ENCODE results near the gene ZNF521.

ZNF521 gene

DNA sequence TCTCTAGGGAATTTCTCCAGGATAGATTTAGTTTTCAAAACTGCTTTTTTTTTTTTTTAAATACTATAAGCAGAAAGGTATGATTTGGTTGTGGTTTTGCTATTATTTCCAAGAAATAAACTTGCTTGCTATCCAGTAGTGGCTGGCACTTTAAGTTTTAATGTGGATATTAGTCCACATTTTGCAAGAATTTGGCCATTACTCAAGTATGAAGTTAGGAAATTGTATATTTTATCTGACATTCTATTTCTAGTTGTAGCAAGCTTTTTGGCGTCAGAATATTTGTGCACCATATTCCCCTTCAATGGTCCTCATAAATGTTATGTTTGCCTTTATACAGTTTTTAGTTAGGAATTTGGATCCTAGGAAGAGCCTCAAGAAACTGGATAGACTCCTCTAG lies 226.3 kb downstream of the ZNF521 start:
- no peak for DNase-seq (ENCODE audit: low read depth)

DNA sequence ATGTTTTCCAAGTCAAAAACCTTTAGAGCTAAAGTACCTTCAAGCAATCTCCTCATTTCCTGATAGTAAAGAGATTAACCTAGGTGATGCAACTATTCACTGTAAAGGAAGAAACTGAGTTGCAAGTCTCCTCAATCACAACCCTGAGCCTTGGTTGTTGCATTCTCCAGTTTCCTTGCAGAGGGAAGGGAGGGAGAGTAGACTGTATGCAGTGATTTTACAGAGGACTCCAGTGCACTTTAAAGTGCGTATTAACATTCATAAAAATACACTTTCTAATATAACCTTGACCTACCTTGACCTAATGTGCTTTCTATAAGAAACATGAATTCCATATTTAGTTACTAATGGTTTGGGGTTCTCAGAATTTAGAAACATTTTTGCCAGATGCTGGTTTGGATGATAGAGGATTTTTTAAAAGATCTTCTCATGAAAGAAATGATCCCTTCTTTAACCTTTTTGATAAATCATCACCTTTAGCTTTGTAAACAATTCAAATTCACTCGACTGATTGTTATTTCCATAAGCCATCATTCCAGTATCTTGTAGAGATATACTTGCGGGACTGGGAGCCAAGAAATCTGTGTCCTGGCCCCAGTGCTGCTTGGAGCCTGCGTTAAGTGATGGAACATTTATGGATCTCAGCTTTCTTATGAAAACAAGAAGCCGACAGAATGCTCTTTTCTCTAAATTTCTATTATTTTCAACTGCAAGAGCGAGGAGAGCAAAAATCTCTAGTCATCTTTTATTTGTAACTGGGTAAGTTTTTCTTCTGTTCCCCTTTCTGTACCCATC lies 228.3 kb downstream of the ZNF521 start:
- DNase-seq (ENCODE audit: low read depth), result no peak

DNA sequence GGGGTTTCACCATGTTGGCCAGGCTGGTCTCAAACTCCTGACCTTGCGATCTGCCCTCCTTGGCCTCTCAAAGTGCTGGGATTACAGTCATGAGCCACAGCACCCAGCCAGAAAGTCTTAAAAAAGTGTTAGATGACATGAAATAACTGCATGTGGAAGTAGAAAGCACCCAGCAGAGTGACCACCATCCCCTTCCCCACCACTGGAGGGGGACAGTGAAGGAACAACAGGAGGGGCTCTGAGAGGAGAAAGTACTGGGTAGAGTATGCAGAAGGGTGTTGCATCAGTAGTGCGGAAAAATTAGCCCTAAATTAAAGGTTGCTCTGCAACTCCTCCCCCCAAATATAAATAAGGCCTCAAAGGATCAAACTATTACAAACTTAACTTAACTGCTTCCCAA lies 230.5 kb downstream of the ZNF521 start:
- no peak for DNase-seq (ENCODE audit: low read depth)

DNA sequence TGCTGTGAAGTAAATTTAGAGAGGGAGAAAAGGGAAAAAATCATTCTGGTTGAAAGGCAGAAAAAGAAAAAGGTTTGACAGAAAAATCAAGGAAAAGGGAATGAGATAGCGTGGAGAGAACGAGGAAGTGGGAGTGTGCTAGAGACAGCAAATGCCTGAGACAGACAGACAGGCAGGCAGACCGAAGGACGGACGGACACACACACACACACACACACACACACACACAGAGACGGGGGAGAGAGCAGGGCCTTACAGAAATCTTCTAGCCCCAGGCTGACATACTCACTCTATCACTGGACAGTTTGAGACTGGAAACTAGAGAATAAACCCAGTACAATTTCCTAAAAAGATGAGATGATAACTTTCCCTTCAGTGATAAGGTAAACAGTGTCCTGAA lies 238.4 kb downstream of the ZNF521 start:
- DNase-seq (ENCODE audit: low read depth), result no peak

DNA sequence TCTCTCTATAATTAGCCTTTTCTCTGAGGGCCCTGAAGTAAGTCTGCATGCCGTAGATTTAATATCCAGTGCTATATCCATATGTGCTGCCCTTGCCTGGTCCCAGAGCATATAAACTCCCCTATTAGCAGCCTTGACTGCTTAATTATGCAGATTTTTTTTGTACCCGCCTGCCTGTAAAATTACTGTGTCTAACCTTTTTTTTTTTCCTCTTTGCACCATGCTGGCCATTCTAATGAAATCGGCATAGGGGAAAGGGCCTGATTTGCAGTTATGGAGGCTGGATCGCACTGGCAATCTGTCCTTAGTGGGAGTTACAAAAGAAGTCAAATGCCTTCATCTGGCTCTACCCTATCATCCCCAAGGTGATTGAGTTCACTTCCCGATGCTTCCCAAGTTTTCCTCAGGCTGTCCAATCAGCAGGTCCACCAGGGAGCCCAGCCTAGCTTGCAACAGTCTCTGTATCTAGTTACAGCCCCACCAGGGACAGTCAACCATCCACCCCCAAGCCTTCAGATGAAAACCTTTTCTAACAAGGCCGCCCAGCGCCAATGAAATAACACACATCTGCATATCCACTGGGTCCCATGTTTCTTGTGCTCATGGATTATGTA lies 239.0 kb downstream of the ZNF521 start:
- no peak for DNase-seq (ENCODE audit: low read depth)

DNA sequence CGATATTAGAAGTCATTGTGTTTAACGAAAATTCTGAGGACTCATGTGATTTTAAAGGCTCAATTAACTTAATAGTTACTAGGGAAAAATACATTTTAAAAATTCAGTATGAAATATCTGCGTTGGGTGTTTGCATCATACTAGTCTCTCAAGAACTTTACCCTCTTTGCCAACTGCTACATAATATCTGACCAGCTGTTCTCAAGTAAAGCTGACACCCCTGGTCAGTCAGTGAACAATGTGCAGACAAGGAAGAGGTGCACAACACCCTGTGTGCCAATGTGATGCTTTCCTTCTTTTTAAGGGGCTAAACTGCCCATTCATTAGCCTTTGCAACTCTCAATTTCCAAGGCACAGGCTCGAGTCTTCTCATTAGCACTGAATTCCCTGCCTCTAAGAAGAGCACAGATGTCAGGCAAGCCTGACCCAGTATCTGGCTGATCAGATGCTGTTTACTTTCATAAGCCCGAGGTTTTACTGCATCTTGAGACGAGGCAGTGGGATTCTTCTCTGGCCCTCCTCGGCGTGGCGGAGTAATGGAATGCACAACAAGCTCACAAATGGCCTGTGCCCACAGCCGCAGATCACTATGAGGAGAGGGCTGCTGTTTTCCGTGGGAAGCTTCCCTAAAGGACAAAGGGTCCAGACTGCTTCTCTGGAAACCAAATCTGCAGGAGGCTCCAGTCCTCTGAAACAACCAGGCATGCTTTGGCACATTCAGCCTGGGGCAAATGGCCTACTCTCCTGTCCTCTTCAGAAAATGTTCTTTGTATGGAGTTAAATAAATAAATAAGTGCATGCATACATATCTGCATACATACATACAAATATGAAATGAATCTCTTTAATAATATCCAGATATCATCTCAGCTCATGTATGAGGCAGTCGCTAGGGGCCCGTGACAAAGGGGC lies 240.3 kb downstream of the ZNF521 start:
- DNase-seq (ENCODE audit: low read depth), result no peak

DNA sequence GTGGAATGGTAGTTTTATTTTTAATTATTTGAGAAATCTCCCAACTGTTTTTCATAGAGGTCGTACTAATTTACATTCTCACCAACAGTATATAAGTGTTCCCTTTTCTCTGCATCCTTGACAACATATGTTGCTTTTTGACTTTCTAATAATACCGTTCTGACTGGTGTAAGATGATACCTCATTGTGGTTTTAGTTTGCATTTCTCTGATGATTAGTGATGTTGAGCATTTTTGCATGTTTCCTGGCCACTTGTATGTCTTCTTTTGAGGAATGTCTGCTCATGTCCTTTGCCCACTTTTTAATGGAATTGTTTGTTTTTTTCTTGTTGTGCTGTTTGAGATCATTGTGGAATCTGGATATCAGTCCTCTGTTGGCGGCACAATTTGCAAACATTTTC lies 242.5 kb downstream of the ZNF521 start:
- no peak for DNase-seq (ENCODE audit: low read depth)

DNA sequence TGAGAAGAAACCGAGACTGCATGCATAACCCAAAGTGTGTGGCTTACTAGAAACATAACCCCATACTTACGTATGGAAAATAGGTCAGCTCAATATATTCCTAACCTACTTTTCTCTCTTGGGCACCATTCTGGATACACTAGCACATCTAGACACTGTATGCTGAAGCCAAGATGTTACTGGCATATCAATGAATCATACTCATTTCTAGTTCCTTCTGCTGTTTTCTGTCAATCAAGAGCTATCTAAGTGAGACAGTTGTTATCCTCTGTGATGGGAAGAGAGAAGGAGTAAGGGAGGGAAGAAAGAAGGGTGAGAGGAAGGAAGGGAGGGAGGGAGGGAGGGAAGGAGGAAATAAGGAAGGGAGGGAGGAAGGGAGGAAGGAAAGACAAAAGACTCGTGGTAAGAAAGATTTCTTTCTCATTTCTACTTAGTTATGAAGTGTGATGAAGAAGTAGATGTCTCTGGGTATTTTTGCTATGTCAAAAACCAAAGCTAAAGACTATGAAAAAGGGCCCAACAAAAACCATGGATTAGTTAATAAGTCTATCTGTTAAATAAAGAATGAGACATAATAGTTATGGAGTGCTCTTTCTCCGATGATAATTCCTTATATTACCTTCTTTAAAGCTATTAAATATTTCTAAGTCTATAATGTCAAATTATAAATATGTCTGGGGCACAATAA lies 248.4 kb downstream of the ZNF521 start:
- DNase-seq (ENCODE audit: low read depth), result no peak

DNA sequence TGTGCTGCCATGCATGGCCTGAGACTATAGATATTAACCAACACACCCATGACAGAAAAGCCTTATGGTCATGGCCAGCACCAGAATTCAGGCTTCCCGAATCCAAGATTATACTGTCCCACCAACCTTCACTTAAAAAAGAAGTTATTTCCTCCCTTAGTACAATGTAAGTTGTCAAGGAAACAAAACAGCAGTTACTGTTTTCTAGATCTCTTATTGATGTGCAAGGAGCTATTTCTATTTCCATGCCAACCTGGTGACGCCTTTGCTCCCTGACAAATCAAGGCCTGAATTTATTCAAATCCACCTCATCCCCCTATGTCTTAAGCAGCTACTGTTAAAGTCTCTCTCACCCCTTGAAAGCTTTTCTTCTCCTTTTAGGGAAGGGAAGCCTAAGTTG lies 249.3 kb downstream of the ZNF521 start:
- no peak for DNase-seq (ENCODE audit: low read depth)

DNA sequence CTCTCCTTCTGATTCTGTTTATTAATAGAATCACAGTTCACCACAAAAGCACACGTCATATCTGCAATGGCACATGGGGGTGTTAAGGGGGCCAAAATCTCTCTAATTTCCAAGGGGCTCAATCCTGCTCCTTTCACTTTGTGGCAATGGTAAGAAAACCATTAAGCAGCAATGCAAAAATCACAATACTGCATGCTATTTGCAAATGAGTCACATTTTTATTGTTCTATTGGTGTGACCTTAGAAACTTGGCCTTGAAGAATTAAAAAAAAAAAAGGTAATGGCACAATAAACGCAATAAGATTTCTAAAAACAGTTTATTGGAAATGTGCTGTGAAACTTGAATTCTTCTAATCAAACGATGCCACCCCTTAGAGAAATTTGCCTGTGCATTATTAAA lies 251.5 kb downstream of the ZNF521 start:
- no peak for DNase-seq (ENCODE audit: low read depth)

DNA sequence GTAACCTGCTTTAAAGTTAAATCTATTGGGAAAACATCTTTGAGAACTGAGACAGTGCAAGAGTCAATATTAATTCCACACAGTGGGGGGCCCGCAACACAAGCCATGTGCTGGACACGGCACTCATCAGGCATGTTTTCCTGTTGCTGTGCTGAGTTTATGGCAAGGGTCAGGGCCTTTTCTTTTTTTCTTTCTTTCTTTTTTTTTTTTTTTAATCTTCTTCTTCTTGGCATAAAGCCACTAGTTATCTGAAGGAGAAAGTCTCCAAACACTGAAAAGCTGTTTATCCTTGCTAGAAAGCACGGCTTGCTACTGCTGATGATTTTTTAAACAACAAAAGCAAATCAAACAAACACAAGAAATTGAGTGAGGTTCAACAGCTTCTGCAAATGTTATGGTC lies 252.1 kb downstream of the ZNF521 start:
- DNase-seq (ENCODE audit: low read depth), result no peak

DNA sequence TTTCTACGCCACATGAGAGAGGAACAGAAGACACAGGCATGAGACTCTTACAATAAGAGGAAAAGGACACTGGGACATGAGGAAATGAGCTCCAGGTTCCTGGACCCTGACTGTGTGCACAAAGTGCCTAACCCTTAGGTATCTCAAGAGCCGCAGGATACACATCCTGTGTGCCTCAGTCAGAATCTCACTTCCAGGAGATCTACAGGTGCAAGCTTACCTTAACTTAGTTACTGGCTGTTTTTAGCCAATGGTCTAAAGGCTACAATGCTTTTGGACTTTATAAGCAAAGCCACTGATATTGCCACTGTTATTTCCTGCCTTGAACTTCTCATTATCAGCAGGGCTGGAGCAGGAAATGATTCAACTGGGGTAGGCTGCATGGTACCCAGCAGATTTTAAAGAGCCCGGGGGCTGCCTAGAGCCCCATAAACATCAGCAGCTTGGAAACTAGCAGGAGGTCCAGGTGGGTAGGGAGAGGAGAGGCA lies 254.4 kb downstream of the ZNF521 start:
- no peak for DNase-seq (ENCODE audit: low read depth)

DNA sequence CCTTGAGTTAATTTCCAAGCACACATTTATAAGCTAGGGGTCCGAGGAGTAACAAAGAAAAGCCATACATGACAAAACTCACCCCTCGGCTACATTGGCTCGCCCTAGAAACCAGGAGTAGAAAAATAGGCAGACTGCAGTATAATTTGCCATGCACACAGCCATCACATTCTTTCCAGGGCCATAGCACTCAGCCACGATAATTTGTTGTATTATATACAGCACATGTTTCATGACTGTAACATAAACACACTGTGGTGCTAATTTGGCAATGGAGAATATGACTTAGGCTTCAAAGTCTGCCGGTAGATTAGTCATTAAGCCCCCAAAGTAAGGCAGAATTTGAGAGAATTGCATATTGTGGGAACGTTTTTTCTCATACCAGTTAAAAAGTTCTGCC lies 254.9 kb downstream of the ZNF521 start:
- DNase-seq (ENCODE audit: low read depth), result no peak

DNA sequence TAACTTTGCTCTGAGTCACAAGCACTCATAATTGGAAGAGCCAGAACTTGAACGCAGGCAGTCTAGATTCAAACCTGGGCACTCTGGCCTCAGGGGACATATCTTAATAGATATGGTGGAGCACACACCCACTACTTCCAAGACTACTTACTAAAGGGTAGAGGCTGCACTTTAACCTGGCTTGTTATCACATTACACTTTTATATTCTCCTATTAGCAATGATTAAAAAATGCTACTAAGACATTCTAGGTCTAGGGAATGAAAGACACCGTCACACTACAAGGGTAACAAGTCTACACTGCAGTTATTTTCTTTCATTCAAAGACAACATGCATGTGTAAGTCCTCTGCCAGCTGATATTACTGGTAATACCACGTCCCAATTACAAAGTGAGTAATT lies 258.8 kb downstream of the ZNF521 start:
- DNase-seq (ENCODE audit: low read depth), result no peak

DNA sequence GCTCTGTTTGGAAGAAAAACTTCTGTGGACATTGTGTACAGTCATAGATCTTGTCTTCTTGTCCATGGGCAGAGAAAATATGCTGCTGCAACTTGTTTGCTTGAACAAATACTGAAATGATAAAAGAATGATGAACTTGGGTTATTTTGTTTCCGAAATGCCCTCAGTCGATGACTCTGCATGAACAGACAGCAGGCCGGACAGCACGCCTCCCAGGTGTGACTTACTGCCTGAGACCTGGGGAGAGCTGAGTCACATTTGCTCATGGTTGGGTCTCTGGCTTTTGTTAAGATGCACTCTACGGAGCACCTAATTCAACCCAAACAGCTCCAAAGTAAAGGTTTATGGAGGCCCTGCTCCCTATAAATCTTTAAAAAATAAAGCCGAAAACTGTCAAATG lies 262.5 kb downstream of the ZNF521 start:
- no peak for DNase-seq (ENCODE audit: low read depth)

DNA sequence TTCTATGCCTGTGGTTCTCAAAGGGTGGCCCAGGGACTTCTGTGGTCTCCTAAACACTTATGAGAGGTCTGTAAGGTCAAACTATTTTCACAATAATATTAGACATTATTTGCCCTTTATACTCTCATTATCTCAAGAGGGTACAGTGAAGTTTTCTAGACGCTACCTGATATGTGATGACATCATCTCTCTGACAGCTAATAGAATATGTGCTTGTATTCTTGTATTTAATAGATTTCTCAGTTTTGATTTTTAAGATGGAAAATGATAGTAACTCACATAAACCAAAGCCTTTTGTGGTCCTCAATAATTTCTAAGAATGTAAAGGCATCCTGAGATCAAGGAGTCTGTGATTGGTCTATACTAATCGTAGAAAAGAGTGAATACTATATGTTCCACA lies 265.1 kb downstream of the ZNF521 start:
- DNase-seq (ENCODE audit: low read depth), result no peak

DNA sequence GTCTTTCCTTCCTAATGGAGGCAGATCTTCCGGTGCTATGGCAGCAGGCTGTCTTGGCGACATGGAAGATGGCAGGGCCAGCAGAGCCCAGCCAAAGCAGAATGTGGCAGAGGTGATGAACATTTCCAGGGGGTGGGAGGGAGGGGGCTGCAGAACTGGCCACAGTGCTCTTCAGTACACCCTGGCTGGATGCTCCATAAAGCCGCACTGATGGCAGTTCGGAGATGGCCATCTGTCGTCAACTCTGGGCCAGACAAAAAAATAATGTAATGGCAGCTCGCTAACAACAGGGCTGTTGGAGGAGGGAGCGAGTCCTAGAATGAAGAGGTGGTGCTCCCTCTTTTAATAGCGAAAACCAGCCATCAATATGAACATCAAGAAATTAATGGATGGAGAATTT lies 271.0 kb downstream of the ZNF521 start:
- no peak for DNase-seq (ENCODE audit: low read depth)

DNA sequence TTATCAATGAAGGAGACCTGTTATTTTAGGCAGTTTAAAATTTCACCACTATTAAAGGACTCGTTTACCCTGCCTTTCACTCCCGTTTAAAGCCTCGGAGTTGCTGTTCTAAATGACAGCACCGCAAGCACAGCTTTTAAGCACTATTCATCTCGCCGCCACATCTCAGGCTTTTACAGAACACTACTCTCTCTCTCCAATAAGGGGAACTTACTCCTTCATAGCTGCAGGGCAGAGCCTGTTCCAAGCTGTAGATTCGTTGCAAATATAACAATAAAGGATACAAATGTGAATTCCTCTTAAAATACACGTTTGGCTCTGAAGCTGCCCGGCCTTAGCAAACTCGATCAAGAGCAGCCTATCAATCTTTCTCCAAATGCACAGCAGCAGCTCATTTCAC lies 271.8 kb downstream of the ZNF521 start:
- DNase-seq (ENCODE audit: low read depth), result no peak

DNA sequence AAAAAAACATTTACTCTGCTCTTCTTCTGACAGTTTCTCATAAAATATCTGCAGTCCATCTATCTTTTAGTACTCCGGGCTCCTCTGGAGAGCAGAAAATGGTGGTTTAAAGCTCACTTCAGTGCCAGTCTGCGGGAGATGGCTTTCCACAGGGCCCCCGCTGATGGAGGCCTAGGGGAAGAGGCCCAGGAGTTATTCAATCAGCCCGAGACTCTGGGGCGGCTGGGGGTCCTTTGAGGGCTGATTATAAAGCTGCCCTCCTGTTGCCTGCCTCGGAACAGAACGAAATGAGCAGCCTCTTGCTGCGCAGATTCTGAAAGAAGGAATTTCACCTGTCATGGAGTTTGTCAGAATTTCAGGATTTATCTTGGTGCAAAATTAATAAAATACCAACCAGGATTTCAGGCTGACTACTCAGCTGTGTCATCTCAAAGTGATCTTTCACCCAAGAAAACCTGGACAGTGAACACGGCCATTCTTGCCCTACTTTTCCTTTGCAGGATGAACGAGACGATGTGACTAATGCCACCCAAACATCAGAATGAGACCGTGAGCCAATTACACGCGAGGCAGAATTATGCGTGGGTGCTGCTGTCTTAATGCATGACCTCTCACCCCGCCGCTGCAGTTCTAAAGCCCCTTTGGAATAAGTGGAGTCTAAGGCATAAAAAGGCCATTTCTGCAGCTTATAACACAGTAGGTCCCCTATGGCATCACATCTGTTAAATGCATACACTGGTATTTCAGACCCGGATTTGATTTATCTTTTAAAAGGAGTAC lies 273.8 kb downstream of the ZNF521 start:
- DNase-seq (ENCODE audit: low read depth), result no peak

DNA sequence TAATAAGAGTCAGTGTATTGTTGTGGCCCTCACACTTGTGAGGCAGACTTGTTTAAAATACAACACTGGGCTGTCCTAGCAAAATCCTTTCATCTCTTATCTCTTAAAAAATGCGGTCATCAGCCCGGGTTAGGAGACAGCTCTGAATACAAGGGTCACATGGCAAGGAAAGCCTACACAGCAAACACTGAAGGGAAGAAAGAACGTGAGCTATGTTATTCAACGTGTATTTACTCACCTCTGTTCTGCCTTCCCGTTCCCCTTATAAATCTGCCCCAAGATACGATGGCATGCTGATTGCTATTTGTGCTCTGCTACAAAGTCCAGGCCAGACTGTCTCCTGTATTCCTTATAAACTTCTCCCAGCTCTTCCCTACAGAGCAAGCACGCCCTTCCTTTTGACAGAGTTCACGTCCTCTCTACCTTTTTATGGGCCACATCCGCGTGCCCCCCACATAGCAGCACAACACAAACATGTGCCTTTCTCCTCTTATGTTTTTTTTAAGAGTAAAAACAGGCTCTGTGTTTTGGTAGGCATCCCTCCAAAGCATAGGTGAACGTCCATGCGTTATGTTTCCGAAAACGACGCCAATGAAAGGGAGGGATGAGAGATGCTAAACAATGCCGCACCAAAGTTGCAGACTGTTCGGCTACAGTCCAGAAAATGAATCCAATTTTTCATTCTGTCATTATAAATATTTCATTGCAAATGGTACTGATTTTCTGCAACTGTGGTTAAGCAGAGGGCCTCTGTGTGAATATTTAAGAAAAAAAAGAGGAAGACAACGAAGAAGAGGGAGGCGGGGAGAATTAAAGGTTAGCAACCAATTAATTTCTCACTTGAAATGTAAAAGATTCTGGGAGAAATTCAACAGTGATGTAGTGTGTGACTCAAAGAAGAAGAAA lies 274.7 kb downstream of the ZNF521 start:
- DNase-seq (ENCODE audit: low read depth), result no peak

Measured in fibroblast of the conjunctiva (primary cell).